Measurements from ENCODE around the gene ATG16L1. TPM values are rescaled to one million over a fixed set of nuclear protein-coding genes. Genes with fewer than 3 reads are reported as not detected.
A peak's percentile ranks its signal among the peaks of the same experiment; 100 is the strongest.

Gene ATG16L1
- total RNA-seq (125 TPM), polyA plus RNA-seq (10 to 100 TPM; 15.2 to 23.5 (median 19.0) TPM)

DNA sequence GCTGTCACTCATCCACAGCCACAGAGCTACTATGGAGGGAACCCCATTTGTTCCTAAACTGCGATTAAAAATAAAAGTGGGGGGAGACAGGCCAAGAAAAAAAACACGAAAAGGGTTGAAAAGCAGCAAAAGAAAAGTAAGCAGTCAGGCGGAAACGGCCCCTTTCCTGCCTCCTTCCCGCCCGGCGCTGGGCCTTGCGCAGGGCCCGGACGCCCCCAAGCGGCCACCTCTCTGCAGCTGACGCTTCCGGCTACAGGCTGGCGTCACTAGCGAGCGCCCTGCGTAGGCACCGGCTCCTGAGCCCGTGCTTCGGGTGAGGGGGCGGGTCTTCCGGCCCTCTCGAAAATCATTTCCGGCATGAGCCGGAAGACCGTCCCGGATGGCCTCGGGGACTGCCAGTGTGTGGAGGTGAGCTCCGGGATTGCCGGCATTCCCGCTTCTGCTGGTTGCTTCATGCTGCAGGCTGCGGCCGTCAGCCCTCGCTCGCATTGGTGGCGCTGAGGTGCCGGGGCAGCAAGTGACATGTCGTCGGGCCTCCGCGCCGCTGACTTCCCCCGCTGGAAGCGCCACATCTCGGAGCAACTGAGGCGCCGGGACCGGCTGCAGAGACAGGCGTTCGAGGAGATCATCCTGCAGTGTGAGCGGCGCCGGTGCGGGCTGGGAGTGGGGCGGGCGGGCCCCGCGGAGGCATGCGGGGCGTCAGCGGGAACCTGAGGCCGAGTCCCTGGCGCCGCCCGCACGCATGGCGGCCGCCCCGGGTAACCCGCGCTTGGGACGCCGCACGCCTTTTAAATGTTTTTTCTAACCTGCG, at the start of gene ATG16L1:
ATG16L1 (plus strand) TSS at position 368 of the 811 bp plus-strand sequence; CDS start at position 523, 155 bp downstream.
- no peaks in the 10 kb centered on the region for H3K27me3 ChIP-seq (ENCODE audit: control insufficient read depth, insufficient read depth, low read length)
- H3K36me3 ChIP-seq (ENCODE audit: control insufficient read depth, insufficient read depth, low read length): peaks cover 26% of the 10 kb centered on the region
- Mint-ChIP-seq H3K27ac (peak within 1 kb of the TSS; percentile 96 to 99 (median 97)), H3K4me1 (peaks cover 29 to 77% (median 65%) of the 10 kb centered on the region in 4 donors), H3K27me3 (peaks cover 4% of the 10 kb centered on the region), H3K4me3 (peak within 1 kb of the TSS; percentile 90 to 95 (median 92)), H3K9me3 (no peaks in the 10 kb centered on the region), H3K36me3 (peaks cover 11% of the 10 kb centered on the region)
- no peaks in the 10 kb centered on the region for H3K9me3 ChIP-seq (ENCODE audit: control insufficient read depth in 2 of 2, low read length in 2 of 2)
- ATAC-seq (ENCODE audit: low read depth in 2 of 2) (peak; percentile 91 to 92), DNase-seq (peak; percentile 94 to 98 (median 95))
- H3K4me3 ChIP-seq (ENCODE audit: low read depth, low read length): peak within 1 kb of the TSS; percentile 100
- peaks cover 70% of the 10 kb centered on the region for H3K4me1 ChIP-seq (ENCODE audit: control insufficient read depth, insufficient read depth, low read length, poor library complexity, severe bottlenecking)
- peak within 1 kb of the TSS; percentile 95 for H3K27ac ChIP-seq (ENCODE audit: insufficient read depth, low read length, poor library complexity, severe bottlenecking)

DNA sequence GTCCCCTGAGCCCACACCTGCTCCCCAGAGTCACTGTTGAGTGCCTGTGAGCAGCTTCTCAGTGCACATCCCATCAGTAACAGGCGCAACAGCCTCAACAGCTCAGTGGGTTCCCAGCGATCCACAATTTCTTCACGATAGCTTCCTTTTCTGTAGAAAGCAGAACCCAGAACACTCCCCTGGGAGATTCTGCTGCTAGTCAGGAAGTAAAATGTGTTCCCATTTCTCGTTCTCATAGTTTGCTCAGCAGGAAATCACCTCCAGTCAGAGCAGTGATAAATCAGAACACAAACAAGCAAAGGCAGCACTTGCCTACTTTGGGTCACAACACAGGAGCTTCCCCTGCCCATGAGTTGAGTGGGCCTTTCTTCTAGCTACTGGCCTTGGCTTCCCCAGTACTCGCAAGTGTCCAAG, 48.9 kb upstream of the ATG16L1 start:
- H3K36me3 Mint-ChIP-seq: peaks cover 53% of the 10 kb centered on the region
- Histone ChIP-seq H3K4me3 (ENCODE audit: low read depth, low read length) (no peak overlapping the region), H3K9me3 (ENCODE audit: control insufficient read depth in 2 of 2, low read length in 2 of 2) (peaks cover 3 to 8% of the 10 kb centered on the region in 2 experiments), H3K27me3 (ENCODE audit: control insufficient read depth, insufficient read depth, low read length) (no peaks in the 10 kb centered on the region), H3K36me3 (ENCODE audit: control insufficient read depth, insufficient read depth, low read length) (peaks cover 78% of the 10 kb centered on the region), H3K4me1 (ENCODE audit: control insufficient read depth, insufficient read depth, low read length, poor library complexity, severe bottlenecking) (no peaks in the 10 kb centered on the region), H3K27ac (ENCODE audit: insufficient read depth, low read length, poor library complexity, severe bottlenecking) (no peak overlapping the region)
- H3K4me1 Mint-ChIP-seq: peaks cover 0 to 4% (median under 1%) of the 10 kb centered on the region in 4 donors
- peak overlapping the region in 1 of 4 donors; percentile 10 for H3K4me3 Mint-ChIP-seq
- H3K27me3 Mint-ChIP-seq: no peaks in the 10 kb centered on the region
- H3K27ac Mint-ChIP-seq: peak overlapping the region in 1 of 3 donors; percentile 42
- no peak for DNase-seq
- no peak for ATAC-seq (ENCODE audit: low read depth in 2 of 2)
- H3K9me3 Mint-ChIP-seq: peaks cover 0 to 8% (median 0%) of the 10 kb centered on the region in 7 donors

DNA sequence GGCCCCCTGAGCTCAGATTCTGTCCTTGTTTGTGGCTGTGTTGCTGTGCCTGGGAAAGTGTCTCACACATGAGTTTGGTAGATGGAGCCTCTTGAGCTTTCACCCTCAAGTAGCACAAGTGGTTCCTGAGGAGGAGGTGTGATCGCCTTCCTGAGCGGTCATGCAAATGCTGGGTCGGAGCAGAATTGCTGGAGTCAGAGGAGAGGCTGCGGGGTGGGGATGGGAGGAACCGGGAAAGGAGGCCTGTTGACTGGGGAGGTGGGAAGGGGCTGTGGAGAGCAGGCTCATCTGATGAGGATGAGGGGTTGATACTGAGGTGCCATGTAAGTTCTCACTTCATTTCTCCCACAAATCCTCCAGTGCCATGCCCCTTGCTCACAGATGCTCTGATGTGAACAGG, 48.4 kb upstream of the ATG16L1 start:
- Mint-ChIP-seq H3K4me3 (peak overlapping the region in 1 of 4 donors; percentile 47), H3K36me3 (peaks cover 48% of the 10 kb centered on the region), H3K9me3 (peaks cover 0 to 8% (median 0%) of the 10 kb centered on the region in 7 donors), H3K27ac (peak overlapping the region in 1 of 3 donors; percentile 42), H3K27me3 (no peaks in the 10 kb centered on the region), H3K4me1 (peaks cover 0 to 6% (median 1%) of the 10 kb centered on the region in 4 donors)
- Histone ChIP-seq H3K36me3 (ENCODE audit: control insufficient read depth, insufficient read depth, low read length) (peaks cover 78% of the 10 kb centered on the region), H3K9me3 (ENCODE audit: control insufficient read depth in 2 of 2, low read length in 2 of 2) (peaks cover 3 to 8% of the 10 kb centered on the region in 2 experiments), H3K27ac (ENCODE audit: insufficient read depth, low read length, poor library complexity, severe bottlenecking) (no peak overlapping the region), H3K27me3 (ENCODE audit: control insufficient read depth, insufficient read depth, low read length) (no peaks in the 10 kb centered on the region), H3K4me3 (ENCODE audit: low read depth, low read length) (no peak overlapping the region), H3K4me1 (ENCODE audit: control insufficient read depth, insufficient read depth, low read length, poor library complexity, severe bottlenecking) (no peaks in the 10 kb centered on the region)
- DNase-seq (no peak), ATAC-seq (ENCODE audit: low read depth in 2 of 2) (no peak)

DNA sequence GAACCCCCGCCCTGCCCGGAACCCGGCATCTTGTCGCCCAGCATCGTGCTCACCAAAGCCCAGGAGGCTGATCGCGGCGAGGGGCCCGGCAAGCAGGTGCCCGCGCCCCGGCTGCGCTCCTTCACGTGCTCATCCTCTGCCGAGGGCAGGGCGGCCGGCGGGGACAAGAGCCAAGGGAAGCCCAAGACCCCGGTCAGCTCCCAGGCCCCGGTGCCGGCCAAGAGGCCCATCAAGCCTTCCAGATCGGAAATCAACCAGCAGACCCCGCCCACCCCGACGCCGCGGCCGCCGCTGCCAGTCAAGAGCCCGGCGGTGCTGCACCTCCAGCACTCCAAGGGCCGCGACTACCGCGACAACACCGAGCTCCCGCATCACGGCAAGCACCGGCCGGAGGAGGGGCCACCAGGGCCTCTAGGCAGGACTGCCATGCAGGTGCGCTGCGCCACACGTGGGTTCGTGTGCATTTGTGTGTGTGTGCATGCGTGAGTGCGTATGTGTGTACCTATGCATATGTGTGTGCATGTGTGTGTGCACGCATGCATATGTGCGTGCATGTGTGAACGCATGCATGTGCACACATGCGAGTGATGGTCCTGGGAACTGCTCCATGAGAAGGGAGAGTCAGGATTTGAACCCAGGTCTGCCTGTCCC, 47.1 kb upstream of the ATG16L1 start:
- H3K9me3 ChIP-seq (ENCODE audit: control insufficient read depth in 2 of 2, low read length in 2 of 2): peaks cover 3 to 8% of the 10 kb centered on the region in 2 experiments
- no peak overlapping the region for H3K4me3 ChIP-seq (ENCODE audit: low read depth, low read length)
- H3K27ac Mint-ChIP-seq: peak overlapping the region in 1 of 3 donors; percentile 58
- peaks cover 0 to 8% (median 0%) of the 10 kb centered on the region in 7 donors for H3K9me3 Mint-ChIP-seq
- DNase-seq: no peak
- peaks cover 43% of the 10 kb centered on the region for H3K36me3 Mint-ChIP-seq
- no peak overlapping the region for H3K27ac ChIP-seq (ENCODE audit: insufficient read depth, low read length, poor library complexity, severe bottlenecking)
- no peaks in the 10 kb centered on the region for H3K27me3 Mint-ChIP-seq
- no peak for ATAC-seq (ENCODE audit: low read depth in 2 of 2)
- H3K27me3 ChIP-seq (ENCODE audit: control insufficient read depth, insufficient read depth, low read length): no peaks in the 10 kb centered on the region
- H3K4me1 ChIP-seq (ENCODE audit: control insufficient read depth, insufficient read depth, low read length, poor library complexity, severe bottlenecking): no peaks in the 10 kb centered on the region
- no peak overlapping the region for H3K4me3 Mint-ChIP-seq
- peaks cover 0 to 7% (median 3%) of the 10 kb centered on the region in 4 donors for H3K4me1 Mint-ChIP-seq
- H3K36me3 ChIP-seq (ENCODE audit: control insufficient read depth, insufficient read depth, low read length): peaks cover 79% of the 10 kb centered on the region

DNA sequence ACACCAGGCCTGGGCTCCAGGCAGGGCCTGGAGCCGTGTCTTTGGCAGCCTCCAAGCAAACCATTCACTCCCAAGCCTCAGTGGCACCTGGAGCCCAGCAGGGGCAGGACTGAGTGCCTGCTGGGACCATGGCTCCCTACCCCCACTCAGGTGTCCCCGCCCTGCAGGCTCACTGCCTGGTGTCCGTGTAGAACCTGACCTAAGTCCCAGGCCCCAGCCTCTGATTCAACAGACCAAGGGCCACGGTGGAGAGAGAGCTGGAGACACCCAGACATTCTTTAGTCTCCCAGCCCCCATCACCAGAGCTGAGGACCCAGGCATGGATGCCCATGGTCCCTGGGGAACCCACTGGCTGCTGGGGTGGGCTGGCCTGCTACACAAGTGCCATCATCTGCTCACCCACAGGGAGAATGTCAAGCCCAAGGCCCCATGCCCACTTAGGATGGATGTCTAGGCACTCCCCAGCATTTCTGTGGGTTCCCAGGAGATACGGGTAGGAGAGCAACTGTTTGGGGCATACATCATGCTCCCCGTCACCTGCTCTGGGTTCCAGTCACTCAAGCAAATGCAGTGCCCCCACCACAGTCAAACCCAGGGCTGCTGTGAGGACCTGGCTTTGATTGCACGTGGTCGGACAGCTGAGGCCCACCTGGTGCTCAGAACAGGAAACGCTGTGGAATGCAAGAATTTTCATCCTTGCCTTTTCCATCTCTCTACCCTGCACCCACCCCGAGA, 42.9 kb upstream of the ATG16L1 start:
- peaks cover 0 to 10% (median 4%) of the 10 kb centered on the region in 4 donors for H3K4me1 Mint-ChIP-seq
- Histone ChIP-seq H3K36me3 (ENCODE audit: control insufficient read depth, insufficient read depth, low read length) (peaks cover 44% of the 10 kb centered on the region), H3K9me3 (ENCODE audit: control insufficient read depth in 2 of 2, low read length in 2 of 2) (no peaks in the 10 kb centered on the region), H3K27ac (ENCODE audit: insufficient read depth, low read length, poor library complexity, severe bottlenecking) (no peak overlapping the region), H3K27me3 (ENCODE audit: control insufficient read depth, insufficient read depth, low read length) (no peaks in the 10 kb centered on the region), H3K4me1 (ENCODE audit: control insufficient read depth, insufficient read depth, low read length, poor library complexity, severe bottlenecking) (no peaks in the 10 kb centered on the region), H3K4me3 (ENCODE audit: low read depth, low read length) (no peak overlapping the region)
- H3K9me3 Mint-ChIP-seq: peaks cover 0 to 2% (median 0%) of the 10 kb centered on the region in 7 donors
- no peak overlapping the region for H3K4me3 Mint-ChIP-seq
- peaks cover 18% of the 10 kb centered on the region for H3K36me3 Mint-ChIP-seq
- peak overlapping the region; percentile 55 to 92 (median 76) for H3K27ac Mint-ChIP-seq
- ATAC-seq (ENCODE audit: low read depth in 2 of 2): no peak
- no peaks in the 10 kb centered on the region for H3K27me3 Mint-ChIP-seq
- no peak for DNase-seq

DNA sequence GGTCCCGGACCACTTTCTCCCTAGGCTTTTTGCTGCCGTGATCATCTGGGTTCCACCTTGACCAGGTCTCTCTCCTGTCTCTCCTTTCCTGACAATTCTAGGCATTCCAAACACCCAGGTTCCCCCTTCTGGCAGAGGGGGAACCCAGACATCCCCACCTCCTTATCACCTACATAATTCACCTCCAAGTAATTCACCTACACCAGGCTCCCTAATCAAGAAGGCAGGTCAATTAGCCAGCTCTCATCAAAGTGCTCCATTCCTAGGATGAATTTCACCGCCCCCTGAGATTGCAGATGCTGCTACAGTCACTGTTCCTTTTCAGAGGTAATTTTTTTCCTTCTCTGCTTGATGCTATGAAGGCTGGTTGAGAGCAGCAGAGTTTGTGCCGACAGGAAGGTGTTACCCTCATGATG, 42.3 kb upstream of the ATG16L1 start:
- no peak overlapping the region for H3K4me3 Mint-ChIP-seq

DNA sequence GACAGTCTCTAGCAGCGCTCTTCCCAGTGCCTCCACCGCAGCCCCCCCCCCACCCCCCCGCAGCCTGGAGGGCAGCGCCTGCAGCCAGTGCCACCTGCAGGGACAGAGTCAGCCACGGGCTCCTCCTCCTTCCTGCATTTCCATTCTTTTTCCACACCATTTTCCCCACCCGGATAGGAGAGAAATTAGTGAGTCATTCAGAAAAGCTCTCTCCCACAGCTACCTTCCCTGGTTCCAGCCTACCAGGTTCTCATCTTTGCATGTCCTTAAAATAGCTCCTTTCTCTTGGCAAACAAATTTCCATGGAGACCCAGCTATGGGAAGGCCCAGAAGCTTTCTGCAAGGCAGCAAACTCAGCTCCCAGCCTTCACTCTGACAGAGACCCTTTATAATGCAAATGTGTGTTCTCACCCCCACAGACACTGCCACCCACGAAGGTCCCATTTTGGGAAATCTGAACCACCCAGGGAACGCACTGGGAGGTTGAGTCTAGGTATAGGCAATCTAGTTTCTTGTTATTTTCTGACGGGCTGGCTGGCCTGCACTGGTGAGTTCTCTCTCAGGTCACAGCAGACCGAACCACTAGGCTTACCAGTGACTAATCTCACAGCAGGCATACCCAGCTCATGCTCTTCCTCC, 41.8 kb upstream of the ATG16L1 start:
- H3K36me3 Mint-ChIP-seq: peaks cover 11% of the 10 kb centered on the region

More for the DNA sequence above, 42.3 kb upstream of the ATG16L1 start:
- no peaks in the 10 kb centered on the region for H3K27me3 Mint-ChIP-seq
- H3K36me3 Mint-ChIP-seq: peaks cover 12% of the 10 kb centered on the region
- H3K27ac Mint-ChIP-seq: peak overlapping the region in 2 of 3 donors; percentile 76 to 92
- Histone ChIP-seq H3K36me3 (ENCODE audit: control insufficient read depth, insufficient read depth, low read length) (peaks cover 38% of the 10 kb centered on the region), H3K4me1 (ENCODE audit: control insufficient read depth, insufficient read depth, low read length, poor library complexity, severe bottlenecking) (no peaks in the 10 kb centered on the region), H3K9me3 (ENCODE audit: control insufficient read depth in 2 of 2, low read length in 2 of 2) (no peaks in the 10 kb centered on the region), H3K27ac (ENCODE audit: insufficient read depth, low read length, poor library complexity, severe bottlenecking) (no peak overlapping the region), H3K4me3 (ENCODE audit: low read depth, low read length) (no peak overlapping the region), H3K27me3 (ENCODE audit: control insufficient read depth, insufficient read depth, low read length) (no peaks in the 10 kb centered on the region)
- ATAC-seq (ENCODE audit: low read depth in 2 of 2) (no peak), DNase-seq (no peak)
- peaks cover 0 to 2% (median 0%) of the 10 kb centered on the region in 7 donors for H3K9me3 Mint-ChIP-seq
- H3K4me1 Mint-ChIP-seq: peaks cover 0 to 10% (median 4%) of the 10 kb centered on the region in 4 donors

More for the DNA sequence above, 41.8 kb upstream of the ATG16L1 start:
- Histone ChIP-seq H3K27me3 (ENCODE audit: control insufficient read depth, insufficient read depth, low read length) (no peaks in the 10 kb centered on the region), H3K4me3 (ENCODE audit: low read depth, low read length) (no peak overlapping the region), H3K4me1 (ENCODE audit: control insufficient read depth, insufficient read depth, low read length, poor library complexity, severe bottlenecking) (no peaks in the 10 kb centered on the region), H3K27ac (ENCODE audit: insufficient read depth, low read length, poor library complexity, severe bottlenecking) (no peak overlapping the region), H3K9me3 (ENCODE audit: control insufficient read depth in 2 of 2, low read length in 2 of 2) (no peaks in the 10 kb centered on the region), H3K36me3 (ENCODE audit: control insufficient read depth, insufficient read depth, low read length) (peaks cover 35% of the 10 kb centered on the region)
- DNase-seq (no peak), ATAC-seq (ENCODE audit: low read depth in 2 of 2) (peak in 1 of 2 donors; percentile 12)
- H3K9me3 Mint-ChIP-seq: peaks cover 0 to 2% (median 0%) of the 10 kb centered on the region in 7 donors
- H3K27me3 Mint-ChIP-seq: no peaks in the 10 kb centered on the region
- H3K27ac Mint-ChIP-seq: peak overlapping the region; percentile 76 to 92 (median 91)
- peaks cover 0 to 10% (median 5%) of the 10 kb centered on the region in 4 donors for H3K4me1 Mint-ChIP-seq
- H3K4me3 Mint-ChIP-seq: no peak overlapping the region

All from CD4-positive, CD25-positive, alpha-beta regulatory T cell (primary cell).